Panc1 (cell line): Measurements from ENCODE around the gene LRRC4B. TPM values are rescaled to one million over a fixed set of nuclear protein-coding genes. Genes with fewer than 3 reads are reported as not detected.

Experiments used
- ATAC-seq: fragments of 200-7000 bp; cut with Tn5 transposase; 2 replicates; pipeline ENCODE4 v1.9.1; 2020; ENCODE audit warnings: mild to moderate bottlenecking, moderate library complexity
- BruUV-seq: library from RNA; stranded (reverse); fragments of 400-500 nt; replicated peaks from 2 replicates; lab custom pipeline; 2021; lab: Mats Ljungman, UMichigan
- CTCF ChIA-PET: fragments of 300-600 bp; sonication (Branson Sonifier 250); formaldehyde crosslinking; loops from one replicate; lab custom pipeline; 2022; ENCODE audit warnings: antibody characterized with exemption; lab: Charles Lee
- POLR2A ChIA-PET: fragments of 300-600 bp; sonication (Branson Sonifier 250); formaldehyde crosslinking; loops from one replicate; lab custom pipeline; 2022; ENCODE audit warnings: antibody characterized with exemption; lab: Charles Lee
- DNase-seq: peaks from one replicate; pipeline ENCODE4 v3.0.0-alpha.2; 2010; ENCODE audit warnings: low read depth, low spot score
- H3K27ac ChIP-seq: 2 replicates; pipeline ENCODE4 v1.5.1; 2011; ENCODE audit warnings: mild to moderate bottlenecking, low read length, inconsistent platforms
- H3K27me3 ChIP-seq: fragments of 200-500 bp; sonication (Bioruptor generic); 2 replicates; pipeline ENCODE4 v1.6.0; 2014; ENCODE audit warnings: low read length, inconsistent platforms; ENCODE audit not compliant: control insufficient read depth, insufficient read depth
- H3K36me3 ChIP-seq: fragments of 200-500 bp; sonication (Bioruptor generic); 2 replicates; pipeline ENCODE4 v1.5.1; 2014; ENCODE audit warnings: inconsistent platforms, mild to moderate bottlenecking, low read length, moderate library complexity; ENCODE audit not compliant: control insufficient read depth, insufficient read depth
- H3K4me1 ChIP-seq: 2 replicates; pipeline ENCODE4 v1.5.1; 2011; ENCODE audit warnings: inconsistent platforms, mild to moderate bottlenecking, low read length, moderate library complexity; ENCODE audit not compliant: control insufficient read depth, insufficient read depth
- H3K4me3 ChIP-seq, 2 experiments: 2 replicates each; pipeline ENCODE4 v1.5.1; 2011 to 2012; ENCODE audit warnings: low read depth in 2 of 2, low read length in 2 of 2, mild to moderate bottlenecking in 2 of 2, inconsistent platforms in 1 of 2, moderate library complexity in 1 of 2
- H3K9me3 ChIP-seq: fragments of 200-500 bp; sonication (Bioruptor generic); 2 replicates; pipeline ENCODE4 v1.5.1; 2014; ENCODE audit warnings: low read depth, mild to moderate bottlenecking, inconsistent platforms, low read length, moderate library complexity; ENCODE audit not compliant: control insufficient read depth, insufficient read depth
- CTCF ChIP-seq: fragments of 450-650 bp; IDR thresholded peaks from 2 replicates; pipeline ENCODE4 v1.5.1; 2017; ENCODE audit warnings: mild to moderate bottlenecking
- POLR2AphosphoS5 ChIP-seq: IDR thresholded peaks from 2 replicates; pipeline ENCODE4 v1.6.1; 2012; ENCODE audit warnings: mild to moderate bottlenecking, low read depth, low read length, moderate library complexity
- REST ChIP-seq, 2 experiments: IDR thresholded peaks; 2 replicates each; pipeline ENCODE4 v1.6.1; 2011 to 2012; ENCODE audit warnings: low read depth in 2 of 2, control low read depth in 1 of 2, low read length in 1 of 2, mild to moderate bottlenecking in 1 of 2, moderate library complexity in 1 of 2; ENCODE audit not compliant: insufficient read depth in 1 of 2
- SIN3A ChIP-seq: IDR thresholded peaks from 2 replicates; pipeline ENCODE4 v1.6.1; 2012; ENCODE audit warnings: low read depth, mild to moderate bottlenecking, low read length, moderate library complexity, borderline replicate concordance; ENCODE audit not compliant: insufficient read depth
- TCF7L2 ChIP-seq: IDR thresholded peaks from 2 replicates; pipeline ENCODE4 v1.6.1; 2011; ENCODE audit warnings: mild to moderate bottlenecking, low read depth, low read length, inconsistent platforms
- in situ Hi-C: cut with HindIII; loops from 2 replicates; pipeline ENCODE4 v1.10.0; 2016; ENCODE audit warnings: low sequenced_read_pairs, low pct_unique_long_range_greater_than_20kb
- intact Hi-C: fragments of 100-400 bp; cut with micrococcal nuclease; formaldehyde crosslinking; loops from one replicate; pipeline ENCODE4 v1.10.0; 2022; ENCODE audit not compliant: unreplicated experiment
- total RNA-seq: library from RNA; stranded (reverse); gene quantifications from one replicate; pipeline ENCODE4 v1.2.1, GENCODE V29; 2021; ENCODE audit not compliant: unreplicated experiment

The LRRC4B gene
- total RNA-seq, 1 experiment from 2014 or later: 0.57 TPM

- no peak for TF ChIP-seq SIN3A
- no peak for TF ChIP-seq REST (IDR thresholded peaks at IDR 0.05; ENCODE audit: insufficient read depth in 1 of 2, low read depth in 2 of 2, low read length in 1 of 2)
- no peak for TF ChIP-seq TCF7L2
- TF ChIP-seq POLR2AphosphoS5: no peak
- TF ChIP-seq CTCF: no peak
- H3K4me1 ChIP-seq: no peaks in the 10 kb centered on the region
- H3K4me3 ChIP-seq: no peak overlapping the region
- in situ Hi-C loops: no loop called here
- no peaks in the 10 kb centered on the region for H3K36me3 ChIP-seq
- intact Hi-C loops: no loop called here
- POLR2A ChIA-PET: no interaction called here
- DNase-seq (no peak), ATAC-seq (no peak)
- no peaks in the 10 kb centered on the region for H3K27me3 ChIP-seq
- BruUV-seq: no TSS peak
- CTCF ChIA-PET: interaction anchor here (0.6 kb wide), 1 partner anchor 1716 kb away, joined by 3 read pairs; no protein-coding TSS in a partner anchor
- no peaks in the 10 kb centered on the region for H3K9me3 ChIP-seq
- H3K27ac ChIP-seq: no peak overlapping the region
Measured at GRCh38 chr19:50558449-50558848, 9.8 kb downstream of the LRRC4B start.

DNA sequence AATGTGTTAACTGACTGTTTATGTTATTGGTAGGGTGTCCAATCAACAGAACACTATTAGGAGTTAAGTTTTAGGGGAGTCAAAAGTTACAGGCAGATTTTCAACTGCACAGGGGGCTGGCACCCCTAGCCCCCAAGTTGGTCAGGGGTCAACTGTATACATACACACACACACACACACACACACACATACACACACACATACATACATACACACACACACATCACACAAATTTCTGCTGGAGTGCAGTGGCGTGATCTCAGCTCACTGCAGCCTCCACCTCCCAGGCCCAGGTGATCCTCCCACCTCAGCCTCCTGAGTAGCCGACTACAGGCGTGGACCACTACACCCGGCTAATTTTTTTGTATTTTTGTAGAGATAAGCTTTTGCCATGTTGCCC is 10.2 kb downstream of the LRRC4B start:
- no peak overlapping the region for H3K4me3 ChIP-seq
- TF ChIP-seq TCF7L2: no peak
- TF ChIP-seq POLR2AphosphoS5: no peak
- no peak for TF ChIP-seq SIN3A
- no peak for TF ChIP-seq CTCF
- no peak for TF ChIP-seq REST (IDR thresholded peaks at IDR 0.05; ENCODE audit: insufficient read depth in 1 of 2, low read depth in 2 of 2, low read length in 1 of 2)
- CTCF ChIA-PET: interaction anchor here (0.6 kb wide), 2 partner anchors 9 to 1717 kb away, joined by 3 to 7 read pairs; no protein-coding TSS in a partner anchor
- POLR2A ChIA-PET: no interaction called here
- H3K9me3 ChIP-seq: no peaks in the 10 kb centered on the region
- no peaks in the 10 kb centered on the region for H3K36me3 ChIP-seq
- H3K4me1 ChIP-seq: no peaks in the 10 kb centered on the region
- ATAC-seq: no peak
- H3K27me3 ChIP-seq: no peaks in the 10 kb centered on the region
- in situ Hi-C loops: no loop called here
- no TSS peak for BruUV-seq
- intact Hi-C loops: no loop called here
- DNase-seq: no peak
- no peak overlapping the region for H3K27ac ChIP-seq
